ENCODE measurements around the gene C9orf57.
"Not testable (repeated sequence)": the region's sequence is repeated elsewhere in the genome, so short reads cannot be mapped to it uniquely, and the experiment has no call there.

Gene C9orf57

GRCh38 chr9:72060513-72060912 lies at the start of gene C9orf57:
Gene C9orf57 (minus strand): TSS chr9:72060613. CDS start chr9:72059331, 1,282 bp downstream.
- DNase-seq (ENCODE audit: low read depth in 2 of 3, low spot score in 1 of 3), result no peak

DNA sequence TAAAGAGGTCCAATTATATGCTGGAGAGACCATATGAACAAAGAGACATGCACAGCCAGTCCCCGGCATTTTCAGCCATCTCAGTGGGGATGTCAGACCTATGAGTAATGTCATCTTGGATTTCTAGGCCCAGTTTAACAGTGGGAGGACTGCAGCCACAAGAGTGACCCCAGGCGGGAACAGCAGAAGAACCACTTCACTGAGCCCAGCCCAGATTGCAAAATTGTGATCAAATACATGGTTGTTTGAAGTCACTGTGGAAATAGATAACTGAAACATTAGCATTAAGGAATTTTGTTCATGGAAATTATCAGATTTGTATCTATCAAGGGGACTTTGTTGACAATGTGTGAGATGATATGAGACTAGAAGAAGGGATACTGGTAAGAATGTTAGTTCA lies 42.1 kb upstream of the C9orf57 start:
- no peak for DNase-seq (ENCODE audit: low read depth in 2 of 3, low spot score in 1 of 3)

GRCh38 chr9:72095520-72095919 lies 35.1 kb upstream of the C9orf57 start:
- DNase-seq (ENCODE audit: low read depth in 2 of 3, low spot score in 1 of 3), result not testable (repeated sequence)

DNA sequence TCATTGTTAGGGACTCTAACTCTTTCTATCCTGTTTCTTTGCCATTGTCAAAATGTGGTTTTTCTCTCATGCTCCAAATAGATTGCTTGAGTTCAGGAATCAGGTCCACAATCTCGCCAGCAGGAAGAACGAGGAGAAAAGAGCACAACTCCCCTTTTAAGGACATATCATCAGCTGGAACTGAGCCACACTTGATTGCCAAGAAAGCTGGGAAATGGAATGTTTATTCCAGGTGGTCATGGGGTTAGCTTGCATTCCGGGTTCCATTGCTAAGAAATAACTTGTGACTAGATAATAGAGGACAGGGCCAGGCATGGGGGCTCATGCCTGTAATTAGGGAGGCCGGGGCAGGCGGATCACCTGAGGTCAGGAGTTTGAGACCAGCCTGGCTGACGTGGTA lies 32.4 kb upstream of the C9orf57 start:
- no peak for DNase-seq (ENCODE audit: low read depth in 2 of 3, low spot score in 1 of 3)

GRCh38 chr9:72089451-72090130 lies 29.2 kb upstream of the C9orf57 start:
- DNase-seq (ENCODE audit: low read depth in 2 of 3, low spot score in 1 of 3), result no peak

DNA sequence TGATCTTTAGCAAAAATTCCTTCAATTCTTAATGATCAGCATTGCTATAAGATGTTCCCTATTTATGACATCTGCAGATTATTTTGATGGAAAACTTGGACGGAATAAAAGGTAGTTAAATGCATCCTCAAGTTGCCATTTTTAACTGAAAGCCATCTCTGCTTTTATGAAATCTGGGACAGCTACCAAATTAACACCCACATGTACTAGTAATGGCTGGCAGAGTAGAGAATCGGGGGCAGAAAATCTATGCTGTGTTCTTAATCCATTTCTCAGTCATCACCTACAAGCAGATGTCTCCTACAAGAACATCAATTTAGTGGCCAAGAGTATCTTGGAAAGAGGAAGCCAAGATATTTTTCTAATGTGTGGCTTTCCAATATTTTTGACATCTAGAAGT lies 22.1 kb upstream of the C9orf57 start:
- DNase-seq (ENCODE audit: low read depth in 2 of 3, low spot score in 1 of 3), result no peak

GRCh38 chr9:72074666-72075065 lies 14.3 kb upstream of the C9orf57 start:
- not testable (repeated sequence) for DNase-seq (ENCODE audit: low read depth in 2 of 3, low spot score in 1 of 3)

- no peak for DNase-seq (ENCODE audit: low read depth in 2 of 3, low spot score in 1 of 3)
These were observed 4.7 kb upstream of the C9orf57 start for GRCh38 chr9:72065076-72065475.

DNA sequence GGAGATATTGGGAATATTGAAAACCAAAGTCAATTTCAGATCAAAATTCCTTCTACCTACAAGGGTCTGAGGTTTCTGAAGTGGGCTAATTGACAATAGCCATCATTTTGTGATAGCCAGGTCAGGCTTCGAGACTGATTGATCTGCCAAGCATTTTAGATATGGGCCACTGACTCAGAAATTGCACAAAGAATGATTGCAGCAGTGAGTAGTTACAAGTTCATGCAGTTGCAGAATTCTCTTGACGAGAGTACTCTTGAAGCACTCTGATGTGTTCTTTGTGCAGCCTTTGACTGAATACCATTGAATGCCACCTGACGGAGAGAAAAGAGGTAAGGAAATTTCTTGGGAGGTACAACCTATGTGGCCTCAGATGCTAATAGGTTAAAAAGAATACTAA lies 8.3 kb downstream of the C9orf57 start:
- no peak for DNase-seq (ENCODE audit: low read depth in 2 of 3, low spot score in 1 of 3)

GRCh38 chr9:72048850-72049249 lies 11.6 kb downstream of the C9orf57 start:
- DNase-seq (ENCODE audit: low read depth in 2 of 3, low spot score in 1 of 3), result no peak

DNA sequence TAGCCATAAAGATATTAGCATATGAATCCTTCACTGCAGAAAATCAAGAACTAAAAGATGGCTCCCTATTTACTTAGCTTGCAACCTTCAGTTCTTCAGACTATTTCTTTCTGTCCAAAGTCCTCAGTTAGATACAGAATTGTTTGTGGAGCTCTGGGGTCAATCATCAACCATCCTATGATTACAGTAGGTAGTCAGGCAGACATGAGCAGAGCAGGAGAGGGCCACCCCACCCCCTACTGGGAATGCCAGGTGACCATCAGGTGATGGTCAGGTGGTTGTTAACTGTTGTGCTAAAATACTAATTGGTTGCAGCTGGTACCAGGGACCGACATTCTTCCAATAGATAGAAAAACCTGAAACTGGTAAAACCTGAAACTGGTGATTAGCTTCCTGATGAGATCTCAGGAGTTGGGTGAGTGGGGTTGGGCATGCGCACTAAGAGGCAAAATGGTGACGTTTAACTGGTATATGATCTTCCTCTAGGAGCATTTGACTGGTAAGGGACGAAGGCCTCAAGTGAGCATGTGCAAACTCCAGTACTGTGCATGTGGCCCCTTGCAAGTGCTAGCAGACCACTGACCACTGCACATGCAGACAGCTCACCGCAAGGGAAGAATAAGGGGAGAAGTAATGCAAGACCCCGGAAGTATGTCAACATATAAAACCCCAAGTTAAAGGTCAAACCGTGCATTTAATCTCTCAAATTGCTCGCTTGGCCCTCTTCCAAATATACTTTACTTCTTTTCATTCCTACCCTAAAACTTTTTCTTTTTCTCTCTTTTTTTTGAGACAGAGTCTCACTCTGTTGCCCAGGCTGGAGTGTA lies 13.6 kb downstream of the C9orf57 start:
- no peak for DNase-seq (ENCODE audit: low read depth in 2 of 3, low spot score in 1 of 3)

DNA sequence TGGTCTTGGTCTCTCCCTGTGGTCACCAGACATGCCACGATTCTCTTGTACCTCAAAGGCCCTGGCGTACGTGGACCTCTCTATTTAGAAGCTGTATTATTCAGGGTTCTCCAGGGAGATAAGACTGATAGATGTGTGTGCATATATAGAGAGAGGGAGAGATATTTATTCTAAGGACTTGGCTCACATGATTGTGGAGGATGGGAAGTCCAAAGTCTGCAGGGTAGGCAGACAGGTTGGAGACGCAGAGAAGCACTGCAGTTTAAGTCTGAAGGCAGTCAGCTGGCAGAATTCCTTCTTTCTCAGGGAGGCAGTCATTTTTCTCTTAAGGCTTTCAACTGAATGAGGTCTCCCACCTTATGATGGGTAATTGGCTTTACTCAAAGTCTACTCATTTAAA lies 16.3 kb downstream of the C9orf57 start:
- DNase-seq (ENCODE audit: low read depth in 2 of 3, low spot score in 1 of 3), result no peak

DNA sequence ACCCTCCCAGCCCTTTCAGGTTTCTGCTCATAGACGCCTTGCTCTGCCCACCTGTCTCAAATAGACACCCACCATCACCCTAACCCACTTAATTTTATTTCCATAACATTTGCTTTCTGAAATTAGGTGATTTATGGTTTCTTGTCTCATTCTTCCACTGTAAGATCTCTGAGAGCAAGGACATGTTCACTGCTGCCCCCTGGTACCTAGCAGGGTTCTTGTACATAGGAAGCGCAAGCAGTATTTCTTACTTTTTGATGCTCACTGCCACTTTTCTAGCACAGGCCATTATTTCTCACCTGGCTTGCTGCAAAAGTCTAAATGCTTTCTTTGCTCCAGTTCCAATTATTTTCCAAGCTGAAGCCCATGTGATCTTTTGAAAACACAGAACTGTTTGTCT lies 16.8 kb downstream of the C9orf57 start:
- DNase-seq (ENCODE audit: low read depth in 2 of 3, low spot score in 1 of 3), result no peak

- no peak for DNase-seq (ENCODE audit: low read depth in 2 of 3, low spot score in 1 of 3)
These were observed 17.5 kb downstream of the C9orf57 start for GRCh38 chr9:72042928-72043327.

GRCh38 chr9:72041775-72042194 lies 18.6 kb downstream of the C9orf57 start:
- no peak for DNase-seq (ENCODE audit: low read depth in 2 of 3, low spot score in 1 of 3)

DNA sequence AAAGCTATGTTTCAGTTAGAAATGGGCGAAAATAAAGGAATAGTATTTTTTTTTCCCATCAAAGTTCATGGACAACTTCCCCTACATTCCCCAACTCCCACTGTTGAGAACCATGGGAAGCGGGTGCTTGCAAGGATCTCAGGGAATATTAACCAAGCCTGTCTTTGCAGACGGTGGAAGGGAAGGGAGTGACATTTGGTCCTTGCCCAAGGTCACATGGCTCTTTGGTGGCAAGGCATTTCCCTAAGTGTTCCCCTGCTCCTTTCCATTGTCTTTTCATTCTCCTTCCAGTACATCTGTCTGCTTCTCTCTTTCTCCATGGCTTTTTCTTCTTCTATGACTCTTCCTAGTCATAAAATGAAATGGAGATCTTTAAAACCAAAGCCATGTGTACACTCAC lies 19.0 kb downstream of the C9orf57 start:
- DNase-seq (ENCODE audit: low read depth in 2 of 3, low spot score in 1 of 3), result no peak

DNA sequence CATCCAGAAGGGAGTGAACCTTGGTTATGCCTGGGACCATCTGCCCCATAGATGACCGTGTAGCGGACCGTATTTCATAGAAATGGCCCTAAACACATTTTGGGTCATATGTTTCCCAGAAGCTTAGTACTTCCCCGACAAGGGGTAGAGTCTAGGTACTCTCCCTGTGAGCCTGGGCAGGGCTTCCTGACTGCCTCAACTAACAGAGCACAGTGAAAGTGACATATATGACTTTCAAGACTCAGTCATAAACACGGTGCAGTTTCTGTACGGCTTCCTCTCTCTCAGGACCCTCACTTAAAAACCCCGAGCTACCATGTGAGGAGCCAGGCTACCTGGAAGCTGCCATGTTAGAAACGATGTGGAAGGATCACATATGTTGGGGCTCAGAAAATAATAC lies 20.9 kb downstream of the C9orf57 start:
- no peak for DNase-seq (ENCODE audit: low read depth in 2 of 3, low spot score in 1 of 3)

GRCh38 chr9:72038890-72039410 lies 21.5 kb downstream of the C9orf57 start:
- peak; percentile 38 to 67 (median 46) for DNase-seq (ENCODE audit: low read depth in 2 of 3, low spot score in 1 of 3)

GRCh38 chr9:72038408-72038807 lies 22.0 kb downstream of the C9orf57 start:
- DNase-seq (ENCODE audit: low read depth in 2 of 3, low spot score in 1 of 3), result no peak

- no peak for DNase-seq (ENCODE audit: low read depth in 2 of 3, low spot score in 1 of 3)
These were observed 22.8 kb downstream of the C9orf57 start for GRCh38 chr9:72037571-72037970.

GRCh38 chr9:72030767-72031166 lies 29.6 kb downstream of the C9orf57 start:
- DNase-seq (ENCODE audit: low read depth in 2 of 3, low spot score in 1 of 3), result no peak

DNA sequence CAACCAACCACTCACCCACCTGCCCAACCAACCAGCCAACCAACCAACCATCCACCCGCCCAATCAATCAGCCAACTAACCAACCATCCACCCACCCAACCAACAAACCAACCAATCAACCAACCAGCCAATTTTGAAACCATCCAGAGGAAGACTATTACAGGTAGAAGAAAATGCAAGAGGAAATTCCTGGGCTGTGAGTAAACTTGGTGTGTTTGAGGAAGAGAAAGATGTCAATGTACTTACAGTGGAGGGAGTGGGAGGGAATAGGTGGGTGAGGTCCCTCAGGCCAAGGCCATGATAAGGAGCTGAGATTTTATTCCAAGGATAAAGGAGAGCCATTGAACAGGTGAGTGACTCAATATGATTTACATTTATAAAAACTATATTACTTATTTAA lies 30.4 kb downstream of the C9orf57 start:
- no peak for DNase-seq (ENCODE audit: low read depth in 2 of 3, low spot score in 1 of 3)
